ENCODE measurements around the gene NDUFS6. TPM values are rescaled to one million over a fixed set of nuclear protein-coding genes. Genes with fewer than 3 reads are reported as not detected.

NDUFS6 gene
- polyA plus RNA-seq, 1 donor from 2014 or later = 72.0 TPM

GRCh38 chr5:1754531-1755220 is 46.5 kb upstream of the NDUFS6 start:
- Histone ChIP-seq H3K4me3 (ENCODE audit: low read length) (no peak overlapping the region), H3K27me3 (ENCODE audit: insufficient read depth, low read depth, low read length) (no peaks in the 10 kb centered on the region), H4K20me1 (ENCODE audit: insufficient read depth) (no peaks in the 10 kb centered on the region), H3K9me2 (ENCODE audit: insufficient read depth, low read length) (no peaks in the 10 kb centered on the region), H3K4me2 (ENCODE audit: low read length) (no peak overlapping the region), H3K9me3 (ENCODE audit: low read length) (no peaks in the 10 kb centered on the region), H3F3A (ENCODE audit: insufficient read depth, low read length, poor library complexity, severe bottlenecking) (no peaks in the 10 kb centered on the region), H2AFZ (ENCODE audit: low read depth, low read length) (no peak overlapping the region), H3K36me3 (ENCODE audit: insufficient read depth, low read length) (no peaks in the 10 kb centered on the region), H3K79me2 (replicated peaks; ENCODE audit: insufficient read depth, low read length) (no peaks in the 10 kb centered on the region), H3K9ac (ENCODE audit: low read length) (no peak overlapping the region), H3K27ac (ENCODE audit: low read length) (no peak overlapping the region)
- no peak for TF ChIP-seq EP300 (conservative IDR thresholded peaks at IDR 0.05; ENCODE audit: poor library complexity, severe bottlenecking)
- TF ChIP-seq MXI1 (conservative IDR thresholded peaks at IDR 0.05; ENCODE audit: poor library complexity, severe bottlenecking) = no peak
- no peak for TF ChIP-seq EZH2 (IDR thresholded peaks at IDR 0.05; ENCODE audit: borderline replicate concordance, insufficient read depth, low read length, poor library complexity, severe bottlenecking)
- TF ChIP-seq SMC3 (conservative IDR thresholded peaks at IDR 0.05; ENCODE audit: poor library complexity) = no peak

- H3K36me3 ChIP-seq (ENCODE audit: insufficient read depth, low read length) = no peaks in the 10 kb centered on the region
- no peak overlapping the region for H2AFZ ChIP-seq (ENCODE audit: low read depth, low read length)
- no peaks in the 10 kb centered on the region for H4K20me1 ChIP-seq (ENCODE audit: insufficient read depth)
- H3K4me3 ChIP-seq (ENCODE audit: low read length) = no peak overlapping the region
- no peak overlapping the region for H3K9ac ChIP-seq (ENCODE audit: low read length)
- no peaks in the 10 kb centered on the region for H3F3A ChIP-seq (ENCODE audit: insufficient read depth, low read length, poor library complexity, severe bottlenecking)
- no peak overlapping the region for H3K27ac ChIP-seq (ENCODE audit: low read length)
- no peaks in the 10 kb centered on the region for H3K9me3 ChIP-seq (ENCODE audit: low read length)
- TF ChIP-seq RAD21 (conservative IDR thresholded peaks at IDR 0.05) (no peak), REST (IDR thresholded peaks at IDR 0.05; ENCODE audit: borderline replicate concordance) (no peak), MXI1 (conservative IDR thresholded peaks at IDR 0.05; ENCODE audit: poor library complexity, severe bottlenecking) (no peak), EP300 (conservative IDR thresholded peaks at IDR 0.05; ENCODE audit: poor library complexity, severe bottlenecking) (no peak), SMC3 (conservative IDR thresholded peaks at IDR 0.05; ENCODE audit: poor library complexity) (no peak), EZH2 (IDR thresholded peaks at IDR 0.05; ENCODE audit: borderline replicate concordance, insufficient read depth, low read length, poor library complexity, severe bottlenecking) (no peak), POLR2AphosphoS5 (IDR thresholded peaks at IDR 0.05) (no peak), TAF1 (IDR thresholded peaks at IDR 0.05; ENCODE audit: low read depth) (no peak), CTCF (IDR thresholded peaks at IDR 0.05; ENCODE audit: poor library complexity, severe bottlenecking) (no peak)
- H3K4me2 ChIP-seq (ENCODE audit: low read length) = no peak overlapping the region
- H3K79me2 ChIP-seq (replicated peaks; ENCODE audit: insufficient read depth, low read length) = no peaks in the 10 kb centered on the region
- no peaks in the 10 kb centered on the region for H3K9me2 ChIP-seq (ENCODE audit: insufficient read depth, low read length)
- H3K27me3 ChIP-seq (ENCODE audit: insufficient read depth, low read depth, low read length) = no peaks in the 10 kb centered on the region
Observed at GRCh38 chr5:1755321-1755949, 45.8 kb upstream of the NDUFS6 start.

Data from neural cell (in vitro differentiated cells).